Mononuclear cell (primary cell): ENCODE data around the gene CRTC2. TPM values are rescaled to one million over a fixed set of nuclear protein-coding genes. Genes with fewer than 3 reads are reported as not detected.
"Not testable (repeated sequence)": the region's sequence is repeated elsewhere in the genome, so short reads cannot be mapped to it uniquely, and the experiment has no call there.

Source experiments
- H3K27me3 ChIP-seq: 2 replicates; pipeline ENCODE4 v1.6.0; 2011; ENCODE audit warnings: low read length, control low read depth; ENCODE audit not compliant: insufficient read depth
- H3K4me1 ChIP-seq: 2 replicates; pipeline ENCODE4 v1.5.1; 2011; ENCODE audit warnings: mild to moderate bottlenecking, low read length, control low read depth; ENCODE audit not compliant: insufficient read depth
- H3K4me3 ChIP-seq: 2 replicates; pipeline ENCODE4 v1.5.1; 2011; ENCODE audit warnings: mild to moderate bottlenecking, low read length, moderate library complexity
- H3K9me3 ChIP-seq: 2 replicates; pipeline ENCODE4 v1.5.1; 2011; ENCODE audit warnings: low read depth, mild to moderate bottlenecking, control low read depth, low read length
- total RNA-seq: library from RNA; depleted of rRNA; stranded (reverse); fragments of >200 nt; gene quantifications from one replicate; pipeline ENCODE4 v1.2.3, GENCODE V29; 2012

The CRTC2 gene
- total RNA-seq, 1 donor, result 31.2 TPM

- H3K9me3 ChIP-seq, H3K27me3 ChIP-seq: not testable (repeated sequence)
- H3K4me1 ChIP-seq, result peaks cover 38% of the 10 kb centered on the region
Observed at GRCh38 chr1:153981735-153982134, 23.3 kb upstream of the CRTC2 start.

GRCh38 chr1:153979091-153979490 lies 20.7 kb upstream of the CRTC2 start:
- H3K9me3 ChIP-seq, H3K4me3 ChIP-seq, H3K27me3 ChIP-seq: not testable (repeated sequence)
- peaks cover 28% of the 10 kb centered on the region for H3K4me1 ChIP-seq

More at GRCh38 chr1:153981735-153982134, 23.3 kb upstream of the CRTC2 start:
- H3K4me3 ChIP-seq, result not testable (repeated sequence)

- Histone ChIP-seq H3K4me1 (peaks cover 28% of the 10 kb centered on the region), H3K4me3 (peak overlapping the region; percentile 91), H3K9me3 (no peaks in the 10 kb centered on the region), H3K27me3 (no peaks in the 10 kb centered on the region)
Observed at GRCh38 chr1:153978274-153978909, 20.0 kb upstream of the CRTC2 start.

- H3K27me3 ChIP-seq, result no peaks in the 10 kb centered on the region
- no peaks in the 10 kb centered on the region for H3K9me3 ChIP-seq
- H3K4me1 ChIP-seq, result peaks cover 28% of the 10 kb centered on the region
- peak within 1 kb of the TSS; percentile 91 for H3K4me3 ChIP-seq
Observed at GRCh38 chr1:153977250-153978240, 19.1 kb upstream of the CRTC2 start, which contains the start of gene JTB. Gene JTB, minus strand, starts transcription at chr1:153977674. Its CDS starts 422 bp downstream, at chr1:153977252.

- Histone ChIP-seq H3K4me3 (peak overlapping the region; percentile 91), H3K4me1 (peaks cover 28% of the 10 kb centered on the region), H3K9me3 (no peaks in the 10 kb centered on the region), H3K27me3 (no peaks in the 10 kb centered on the region)
Observed at GRCh38 chr1:153976819-153977249, 18.4 kb upstream of the CRTC2 start.

GRCh38 chr1:153973525-153973924 lies 15.1 kb upstream of the CRTC2 start:
- no peaks in the 10 kb centered on the region for H3K9me3 ChIP-seq
- H3K4me3 ChIP-seq, result no peak overlapping the region
- peaks cover 29% of the 10 kb centered on the region for H3K4me1 ChIP-seq
- H3K27me3 ChIP-seq, result no peaks in the 10 kb centered on the region

- no peaks in the 10 kb centered on the region for H3K27me3 ChIP-seq
- H3K4me3 ChIP-seq, result no peak overlapping the region
- H3K9me3 ChIP-seq, result no peaks in the 10 kb centered on the region
- H3K4me1 ChIP-seq, result peaks cover 29% of the 10 kb centered on the region
Observed at GRCh38 chr1:153973071-153973470, 14.7 kb upstream of the CRTC2 start.

GRCh38 chr1:153970346-153970745 lies 11.9 kb upstream of the CRTC2 start:
- Histone ChIP-seq H3K27me3 (no peaks in the 10 kb centered on the region), H3K4me1 (peaks cover 28% of the 10 kb centered on the region), H3K4me3 (no peak overlapping the region), H3K9me3 (no peaks in the 10 kb centered on the region)

- no peaks in the 10 kb centered on the region for H3K27me3 ChIP-seq
- no peak overlapping the region for H3K4me3 ChIP-seq
- peaks cover 36% of the 10 kb centered on the region for H3K4me1 ChIP-seq
- no peaks in the 10 kb centered on the region for H3K9me3 ChIP-seq
Observed at GRCh38 chr1:153968972-153969371, 10.6 kb upstream of the CRTC2 start.

- Histone ChIP-seq H3K27me3 (no peaks in the 10 kb centered on the region), H3K4me1 (peaks cover 39% of the 10 kb centered on the region), H3K9me3 (no peaks in the 10 kb centered on the region), H3K4me3 (no peak overlapping the region)
Observed at GRCh38 chr1:153968408-153968807, 10.0 kb upstream of the CRTC2 start.

- no peaks in the 10 kb centered on the region for H3K9me3 ChIP-seq
- H3K27me3 ChIP-seq, result no peaks in the 10 kb centered on the region
- peak overlapping the region; percentile 81 for H3K4me3 ChIP-seq
- peaks cover 40% of the 10 kb centered on the region for H3K4me1 ChIP-seq
Observed at GRCh38 chr1:153968000-153968363, 9.6 kb upstream of the CRTC2 start.

GRCh38 chr1:153967107-153967999 lies 8.9 kb upstream of the CRTC2 start, which contains the start of gene CREB3L4:
Gene CREB3L4, plus strand, starts transcription at chr1:153967902. Its CDS starts 624 bp downstream, at chr1:153968526.
- H3K27me3 ChIP-seq, result no peaks in the 10 kb centered on the region
- H3K9me3 ChIP-seq, result no peaks in the 10 kb centered on the region
- H3K4me3 ChIP-seq, result peak within 1 kb of the TSS; percentile 81
- H3K4me1 ChIP-seq, result peaks cover 47% of the 10 kb centered on the region

- H3K4me3 ChIP-seq, result peak overlapping the region; percentile 69
- no peaks in the 10 kb centered on the region for H3K9me3 ChIP-seq
- H3K4me1 ChIP-seq, result peaks cover 64% of the 10 kb centered on the region
- H3K27me3 ChIP-seq, result no peaks in the 10 kb centered on the region
Observed at GRCh38 chr1:153963850-153964331, 5.5 kb upstream of the CRTC2 start.

- Histone ChIP-seq H3K27me3 (no peaks in the 10 kb centered on the region), H3K9me3 (no peaks in the 10 kb centered on the region)
Observed at GRCh38 chr1:153963030-153963849, 4.8 kb upstream of the CRTC2 start, which contains the start of gene SLC39A1. Gene SLC39A1, minus strand, starts transcription at chr1:153963537. Its CDS starts 822 bp downstream, at chr1:153962715.

More at GRCh38 chr1:153963030-153963849, 4.8 kb upstream of the CRTC2 start, which contains the start of gene SLC39A1:
- peak within 1 kb of the TSS; percentile 69 for H3K4me3 ChIP-seq
- H3K4me1 ChIP-seq, result peaks cover 60% of the 10 kb centered on the region
